Fibroblast of the conjunctiva (primary cell): ENCODE data around the gene ZNF655.

Experiments
- DNase-seq: peaks from one replicate; pipeline ENCODE4 v3.0.0-alpha.2; 2010; ENCODE audit warnings: low read depth

Gene ZNF655

GRCh38 chr7:99606531-99606930 is 48.1 kb downstream of the ZNF655 start:
- no peak for DNase-seq

GRCh38 chr7:99607548-99607947 is 49.1 kb downstream of the ZNF655 start:
- no peak for DNase-seq

GRCh38 chr7:99614495-99614894 is 56.1 kb downstream of the ZNF655 start:
- DNase-seq = no peak

GRCh38 chr7:99615989-99616358 is 57.5 kb downstream of the ZNF655 start:
- no peak for DNase-seq

- DNase-seq = peak; percentile 85
Observed at GRCh38 chr7:99616359-99617191, 58.1 kb downstream of the ZNF655 start, which contains the start of gene ZSCAN25. TSS of gene ZSCAN25 (plus strand) at chr7:99616946. CDS start at chr7:99619607, 2,661 bp downstream.

- DNase-seq = no peak
Observed at GRCh38 chr7:99617192-99617781, 58.8 kb downstream of the ZNF655 start.

- DNase-seq = peak; percentile 10
Observed at GRCh38 chr7:99618726-99619125, 60.3 kb downstream of the ZNF655 start.

GRCh38 chr7:99619571-99620130 is 61.2 kb downstream of the ZNF655 start:
- no peak for DNase-seq

- DNase-seq = no peak
Observed at GRCh38 chr7:99621271-99621670, 62.8 kb downstream of the ZNF655 start.

- no peak for DNase-seq
Observed at GRCh38 chr7:99622596-99622995, 64.2 kb downstream of the ZNF655 start.

- DNase-seq = no peak
Observed at GRCh38 chr7:99623091-99623693, 64.8 kb downstream of the ZNF655 start.

- no peak for DNase-seq
Observed at GRCh38 chr7:99623702-99624447, 65.4 kb downstream of the ZNF655 start.

- no peak for DNase-seq
Observed at GRCh38 chr7:99624484-99624883, 66.0 kb downstream of the ZNF655 start.

GRCh38 chr7:99625321-99625720 is 66.9 kb downstream of the ZNF655 start:
- no peak for DNase-seq

- DNase-seq = no peak
Observed at GRCh38 chr7:99625961-99626360, 67.5 kb downstream of the ZNF655 start.
